ENCODE results near the gene HOXA5.

GRCh38 chr7:27107391-27108381 is 35.8 kb downstream of the HOXA5 start:
- TF ChIP-seq GATA2 (IDR thresholded peaks at IDR 0.05; ENCODE audit: low read depth, low read length) (no peak), GATA3 (IDR thresholded peaks at IDR 0.05; ENCODE audit: low read depth, low read length) (no peak)

Measured in SH-SY5Y (cell line).